Measurements from ENCODE around the gene FGD5. TPM values are rescaled to one million over a fixed set of nuclear protein-coding genes. Genes with fewer than 3 reads are reported as not detected.

Gene FGD5
- total and polyA plus RNA-seq, 2 donors (not counting 1 experiment from before 2014, with no cell fraction given) = 0.03 to 0.50 TPM

- no peaks in the 10 kb centered on the region for H3K79me2 ChIP-seq (ENCODE audit: control insufficient read depth, insufficient read depth, low read length)
- H3K4me3 ChIP-seq (replicated peaks in 1 of 4; ENCODE audit: control extremely low read depth in 1 of 4, insufficient read depth in 1 of 4, low read depth in 3 of 4, low read length in 4 of 4) = no peak overlapping the region
- H4K20me1 ChIP-seq (ENCODE audit: control insufficient read depth, extremely low read depth, insufficient read depth, low read length) = no peaks in the 10 kb centered on the region
- no peak overlapping the region for H3K27ac ChIP-seq (ENCODE audit: insufficient read depth, low read length)
- no peak overlapping the region for H2AFZ ChIP-seq (ENCODE audit: low read length)
- TF ChIP-seq, protein P1, sequence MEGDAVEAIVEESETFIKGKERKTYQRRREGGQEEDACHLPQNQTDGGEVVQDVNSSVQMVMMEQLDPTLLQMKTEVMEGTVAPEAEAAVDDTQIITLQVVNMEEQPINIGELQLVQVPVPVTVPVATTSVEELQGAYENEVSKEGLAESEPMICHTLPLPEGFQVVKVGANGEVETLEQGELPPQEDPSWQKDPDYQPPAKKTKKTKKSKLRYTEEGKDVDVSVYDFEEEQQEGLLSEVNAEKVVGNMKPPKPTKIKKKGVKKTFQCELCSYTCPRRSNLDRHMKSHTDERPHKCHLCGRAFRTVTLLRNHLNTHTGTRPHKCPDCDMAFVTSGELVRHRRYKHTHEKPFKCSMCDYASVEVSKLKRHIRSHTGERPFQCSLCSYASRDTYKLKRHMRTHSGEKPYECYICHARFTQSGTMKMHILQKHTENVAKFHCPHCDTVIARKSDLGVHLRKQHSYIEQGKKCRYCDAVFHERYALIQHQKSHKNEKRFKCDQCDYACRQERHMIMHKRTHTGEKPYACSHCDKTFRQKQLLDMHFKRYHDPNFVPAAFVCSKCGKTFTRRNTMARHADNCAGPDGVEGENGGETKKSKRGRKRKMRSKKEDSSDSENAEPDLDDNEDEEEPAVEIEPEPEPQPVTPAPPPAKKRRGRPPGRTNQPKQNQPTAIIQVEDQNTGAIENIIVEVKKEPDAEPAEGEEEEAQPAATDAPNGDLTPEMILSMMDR (conservative IDR thresholded peaks at IDR 0.05 in 1 of 2, IDR thresholded peaks at IDR 0.05 in 1 of 2; ENCODE audit: low read depth in 1 of 2, low read length in 2 of 2) = no peak
- TF ChIP-seq EZH2 (IDR thresholded peaks at IDR 0.05; ENCODE audit: low read length, missing control alignments) = no peak
- no peaks in the 10 kb centered on the region for H3K4me1 ChIP-seq (ENCODE audit: control insufficient read depth, extremely low read depth, insufficient read depth, low read length)
- no peak overlapping the region for H3K4me2 ChIP-seq (ENCODE audit: extremely low read depth, insufficient read depth, low read length)
- H3K27me3 ChIP-seq (ENCODE audit: control insufficient read depth, insufficient read depth, low read length) = peaks cover 4% of the 10 kb centered on the region
- H3K9me3 ChIP-seq (ENCODE audit: control insufficient read depth, insufficient read depth, low read depth, low read length) = no peaks in the 10 kb centered on the region
- H3K36me3 ChIP-seq (ENCODE audit: control insufficient read depth, insufficient read depth, low read length) = no peaks in the 10 kb centered on the region
- DNase-seq (ENCODE audit: low read depth in 2 of 2) = no peak
- no peak overlapping the region for H3K9ac ChIP-seq (ENCODE audit: insufficient read depth, low read length)
Measured at GRCh38 chr3:14792691-14793121, 26.1 kb upstream of the FGD5 start.

- Histone ChIP-seq H3K4me3 (replicated peaks in 1 of 4; ENCODE audit: control extremely low read depth in 1 of 4, insufficient read depth in 1 of 4, low read depth in 3 of 4, low read length in 4 of 4) (no peak overlapping the region), H3K4me2 (ENCODE audit: extremely low read depth, insufficient read depth, low read length) (no peak overlapping the region), H2AFZ (ENCODE audit: low read length) (no peak overlapping the region), H3K4me1 (ENCODE audit: control insufficient read depth, extremely low read depth, insufficient read depth, low read length) (no peaks in the 10 kb centered on the region), H3K36me3 (ENCODE audit: control insufficient read depth, insufficient read depth, low read length) (no peaks in the 10 kb centered on the region), H3K27me3 (ENCODE audit: control insufficient read depth, insufficient read depth, low read length) (peaks cover 4% of the 10 kb centered on the region), H4K20me1 (ENCODE audit: control insufficient read depth, extremely low read depth, insufficient read depth, low read length) (no peaks in the 10 kb centered on the region), H3K9me3 (ENCODE audit: control insufficient read depth, insufficient read depth, low read depth, low read length) (no peaks in the 10 kb centered on the region), H3K27ac (ENCODE audit: insufficient read depth, low read length) (no peak overlapping the region), H3K9ac (ENCODE audit: insufficient read depth, low read length) (no peak overlapping the region), H3K79me2 (ENCODE audit: control insufficient read depth, insufficient read depth, low read length) (no peaks in the 10 kb centered on the region)
- TF ChIP-seq EZH2 (IDR thresholded peaks at IDR 0.05; ENCODE audit: low read length, missing control alignments) = no peak
- TF ChIP-seq, protein P1 (conservative IDR thresholded peaks at IDR 0.05 in 1 of 2, IDR thresholded peaks at IDR 0.05 in 1 of 2; ENCODE audit: low read depth in 1 of 2, low read length in 2 of 2) = no peak
- DNase-seq (ENCODE audit: low read depth in 2 of 2) = no peak
Measured at GRCh38 chr3:14793126-14793857, 25.5 kb upstream of the FGD5 start.

DNA sequence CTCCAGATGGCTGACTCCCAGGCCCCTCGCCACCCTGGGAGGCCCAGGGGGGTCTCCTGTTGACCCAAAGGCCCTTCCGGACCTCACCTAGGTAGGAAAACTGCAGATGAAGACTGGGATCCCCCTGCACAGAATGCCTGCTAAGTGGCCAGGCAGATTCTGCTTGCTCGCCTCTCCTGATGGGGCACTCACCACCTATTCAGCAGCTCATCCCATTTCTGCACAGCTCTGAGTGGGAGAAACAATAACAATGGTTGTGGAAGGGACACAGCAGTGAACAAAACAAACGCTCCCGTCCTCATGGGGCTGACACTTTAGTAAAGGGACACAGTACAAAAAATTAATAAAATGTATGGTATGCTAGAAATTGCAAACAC, 24.9 kb upstream of the FGD5 start:
- Histone ChIP-seq H3K4me2 (ENCODE audit: extremely low read depth, insufficient read depth, low read length) (no peak overlapping the region), H3K9me3 (ENCODE audit: control insufficient read depth, insufficient read depth, low read depth, low read length) (no peaks in the 10 kb centered on the region), H3K79me2 (ENCODE audit: control insufficient read depth, insufficient read depth, low read length) (no peaks in the 10 kb centered on the region), H3K4me1 (ENCODE audit: control insufficient read depth, extremely low read depth, insufficient read depth, low read length) (no peaks in the 10 kb centered on the region), H3K9ac (ENCODE audit: insufficient read depth, low read length) (no peak overlapping the region), H3K27ac (ENCODE audit: insufficient read depth, low read length) (no peak overlapping the region), H2AFZ (ENCODE audit: low read length) (no peak overlapping the region), H3K4me3 (replicated peaks in 1 of 4; ENCODE audit: control extremely low read depth in 1 of 4, insufficient read depth in 1 of 4, low read depth in 3 of 4, low read length in 4 of 4) (no peak overlapping the region), H3K36me3 (ENCODE audit: control insufficient read depth, insufficient read depth, low read length) (no peaks in the 10 kb centered on the region), H4K20me1 (ENCODE audit: control insufficient read depth, extremely low read depth, insufficient read depth, low read length) (no peaks in the 10 kb centered on the region), H3K27me3 (ENCODE audit: control insufficient read depth, insufficient read depth, low read length) (peaks cover 4% of the 10 kb centered on the region)
- DNase-seq (ENCODE audit: low read depth in 2 of 2) = no peak
- TF ChIP-seq, protein P1 (conservative IDR thresholded peaks at IDR 0.05 in 1 of 2, IDR thresholded peaks at IDR 0.05 in 1 of 2; ENCODE audit: low read depth in 1 of 2, low read length in 2 of 2) = no peak
- no peak for TF ChIP-seq EZH2 (IDR thresholded peaks at IDR 0.05; ENCODE audit: low read length, missing control alignments)
